Measurements from ENCODE around the gene EIF1AD. TPM values are rescaled to one million over a fixed set of nuclear protein-coding genes. Genes with fewer than 3 reads are reported as not detected.

EIF1AD gene
- total and polyA plus RNA-seq, 2 experiments from 2014 or later, result 16.1 to 32.1 TPM

DNA sequence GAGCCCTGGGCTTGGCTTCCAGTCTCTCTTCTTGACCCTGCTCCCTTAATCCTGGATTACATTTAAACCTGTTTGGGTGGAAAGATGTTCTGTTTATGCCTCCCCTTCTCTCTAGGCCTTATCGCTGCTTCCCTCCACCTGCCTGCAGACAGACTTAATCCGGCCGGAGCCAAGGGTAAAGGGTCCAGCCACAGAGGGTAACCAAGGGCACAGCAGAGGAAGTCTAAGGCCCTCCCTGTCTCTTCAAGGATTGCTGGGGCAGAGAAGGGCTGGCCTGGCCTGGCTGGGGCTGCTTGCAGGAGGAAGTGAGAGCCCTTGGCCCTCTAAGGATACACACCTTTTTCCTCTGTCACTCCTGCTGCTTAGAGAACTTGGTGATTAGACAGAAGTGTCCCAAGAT, 44.9 kb upstream of the EIF1AD start:
- no peak overlapping the region for H3K4me2 ChIP-seq
- H3K36me3 Mint-ChIP-seq (ENCODE audit: low read depth), result peaks cover 16% of the 10 kb centered on the region
- DNase-seq (ENCODE audit: low spot score) (no peak), ATAC-seq (no peak)
- TF ChIP-seq EZH2 (IDR thresholded peaks at IDR 0.05; ENCODE audit: low read depth, unreplicated experiment) (no peak), CREB1 (CRISPR knock-in tag; IDR thresholded peaks at IDR 0.05; ENCODE audit: low read depth) (no peak), POLR2AphosphoS5 (IDR thresholded peaks at IDR 0.05; ENCODE audit: low read depth) (no peak), ZNF462 (CRISPR knock-in tag; IDR thresholded peaks at IDR 0.05) (no peak), ZNF331 (CRISPR knock-in tag; IDR thresholded peaks at IDR 0.05; ENCODE audit: low read depth) (no peak), EZH2phosphoT487 (IDR thresholded peaks at IDR 0.05; ENCODE audit: unreplicated experiment) (no peak), ZNF114 (CRISPR knock-in tag; IDR thresholded peaks at IDR 0.05) (no peak), CTCF (conservative IDR thresholded peaks at IDR 0.05; ENCODE audit: low read depth in 2 of 2) (no peak), STAT1 (IDR thresholded peaks at IDR 0.05; ENCODE audit: unreplicated experiment) (no peak), JUNB (IDR thresholded peaks at IDR 0.05; ENCODE audit: unreplicated experiment) (no peak)
- TF ChIP-seq, protein P1, sequence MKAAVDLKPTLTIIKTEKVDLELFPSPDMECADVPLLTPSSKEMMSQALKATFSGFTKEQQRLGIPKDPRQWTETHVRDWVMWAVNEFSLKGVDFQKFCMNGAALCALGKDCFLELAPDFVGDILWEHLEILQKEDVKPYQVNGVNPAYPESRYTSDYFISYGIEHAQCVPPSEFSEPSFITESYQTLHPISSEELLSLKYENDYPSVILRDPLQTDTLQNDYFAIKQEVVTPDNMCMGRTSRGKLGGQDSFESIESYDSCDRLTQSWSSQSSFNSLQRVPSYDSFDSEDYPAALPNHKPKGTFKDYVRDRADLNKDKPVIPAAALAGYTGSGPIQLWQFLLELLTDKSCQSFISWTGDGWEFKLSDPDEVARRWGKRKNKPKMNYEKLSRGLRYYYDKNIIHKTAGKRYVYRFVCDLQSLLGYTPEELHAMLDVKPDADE (IDR thresholded peaks at IDR 0.05), result no peak
- peaks cover 21% of the 10 kb centered on the region; the same call in 1 of the 2 replicates for H3F3A ChIP-seq (replicated peaks; ENCODE audit: low read depth)
- H3K27ac Mint-ChIP-seq, result no peak overlapping the region
- H3K4me3 Mint-ChIP-seq, result no peak overlapping the region
- no peaks in the 10 kb centered on the region; the same call in none of the 2 replicates for H4K20me1 ChIP-seq (replicated peaks; ENCODE audit: insufficient read depth)
- H3K9me2 ChIP-seq (ENCODE audit: insufficient read depth), result no peaks in the 10 kb centered on the region
- H2AFZ ChIP-seq, result no peak overlapping the region
- H3K27ac ChIP-seq (ENCODE audit: low read depth), result no peak overlapping the region
- H3K27me3 Mint-ChIP-seq (ENCODE audit: insufficient read depth, low read depth, poor library complexity), result peaks cover 12% of the 10 kb centered on the region
- H3K36me3 ChIP-seq (ENCODE audit: insufficient read depth), result no peaks in the 10 kb centered on the region
- H3K27me3 ChIP-seq (ENCODE audit: insufficient read depth), result no peaks in the 10 kb centered on the region
- H3K79me2 ChIP-seq (replicated peaks; ENCODE audit: insufficient read depth), result 0 out of 2 replicates have a peak, but pooled peaks cover 4% of the 10 kb centered on the region
- H3K4me1 ChIP-seq (ENCODE audit: insufficient read depth), result peaks cover 16% of the 10 kb centered on the region
- peaks cover 43% of the 10 kb centered on the region for H3K4me1 Mint-ChIP-seq
- H3K4me3 ChIP-seq, result no peak overlapping the region
- no peaks in the 10 kb centered on the region; the same call in 2 of the 3 replicates for H3K9me3 Mint-ChIP-seq
